Measurements from ENCODE around the gene CHRNA1.
"Not testable (repeated sequence)": the region's sequence is repeated elsewhere in the genome, so short reads cannot be mapped to it uniquely, and the experiment has no call there.

Gene CHRNA1

GRCh38 chr2:174717273-174717672 lies 47.0 kb downstream of the CHRNA1 start:
- H3K4me3 ChIP-seq (replicated peaks; ENCODE audit: low read depth, low read length): no peak overlapping the region
- no peaks in the 10 kb centered on the region; the same call in 1 of the 2 replicates for H3K27me3 ChIP-seq (replicated peaks; ENCODE audit: control insufficient read depth, insufficient read depth, low read length)
- TF ChIP-seq CTCF (IDR thresholded peaks at IDR 0.05; ENCODE audit: insufficient read depth, low read length, poor library complexity, severe bottlenecking): no peak
- no peaks in the 10 kb centered on the region for H3K36me3 ChIP-seq (ENCODE audit: control insufficient read depth, insufficient read depth, low read length)
- no peak for DNase-seq (ENCODE audit: extremely low read depth, insufficient read length)

DNA sequence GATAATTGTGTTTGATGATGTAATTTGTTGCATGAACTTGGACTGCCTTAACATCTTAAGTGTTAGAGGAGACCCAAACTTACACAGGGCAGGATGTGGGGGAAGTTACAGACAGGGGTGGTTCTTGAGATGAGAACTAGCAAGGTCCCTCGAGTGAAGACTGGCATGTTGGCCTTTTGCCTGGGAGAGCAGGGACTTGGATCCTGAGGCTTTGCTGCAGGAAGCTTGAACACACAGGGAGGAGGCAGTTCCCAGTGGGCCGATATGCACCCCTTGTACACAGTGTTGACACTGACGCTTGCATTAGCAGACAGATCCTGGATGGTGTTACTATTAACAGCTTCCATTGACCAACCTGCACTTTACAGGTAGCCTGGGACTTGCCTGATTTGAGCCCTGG lies 47.5 kb downstream of the CHRNA1 start:
- no peak overlapping the region for H3K4me3 ChIP-seq (replicated peaks; ENCODE audit: low read depth, low read length)
- no peaks in the 10 kb centered on the region; the same call in 1 of the 2 replicates for H3K27me3 ChIP-seq (replicated peaks; ENCODE audit: control insufficient read depth, insufficient read depth, low read length)
- no peaks in the 10 kb centered on the region for H3K36me3 ChIP-seq (ENCODE audit: control insufficient read depth, insufficient read depth, low read length)
- no peak for TF ChIP-seq CTCF (IDR thresholded peaks at IDR 0.05; ENCODE audit: insufficient read depth, low read length, poor library complexity, severe bottlenecking)
- DNase-seq (ENCODE audit: extremely low read depth, insufficient read length): no peak

DNA sequence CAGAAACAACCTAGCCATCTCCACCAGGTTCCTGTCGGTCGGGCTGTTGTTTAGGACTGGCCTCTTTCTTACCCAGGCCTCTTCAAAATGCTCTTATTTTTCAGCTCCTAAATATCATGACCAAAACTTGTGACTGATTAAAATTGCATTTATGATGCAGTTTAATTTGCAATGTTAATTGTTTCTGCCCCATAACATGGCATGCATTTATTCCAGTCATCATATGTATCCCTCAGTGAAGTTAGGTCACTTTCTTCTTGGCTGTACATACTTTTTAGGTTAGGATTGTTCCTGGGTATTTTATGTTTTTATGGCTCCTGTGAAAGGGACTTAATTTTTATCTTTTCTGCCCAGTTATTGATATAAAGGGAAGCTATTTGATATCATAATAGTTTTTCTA lies 50.6 kb downstream of the CHRNA1 start:
- no peak for DNase-seq (ENCODE audit: extremely low read depth, insufficient read length)
- Histone ChIP-seq H3K27me3 (replicated peaks; ENCODE audit: control insufficient read depth, insufficient read depth, low read length) (no peaks in the 10 kb centered on the region; the same call in 1 of the 2 replicates), H3K36me3 (ENCODE audit: control insufficient read depth, insufficient read depth, low read length) (no peaks in the 10 kb centered on the region), H3K4me3 (replicated peaks; ENCODE audit: low read depth, low read length) (no peak overlapping the region)
- no peak for TF ChIP-seq CTCF (IDR thresholded peaks at IDR 0.05; ENCODE audit: insufficient read depth, low read length, poor library complexity, severe bottlenecking)

DNA sequence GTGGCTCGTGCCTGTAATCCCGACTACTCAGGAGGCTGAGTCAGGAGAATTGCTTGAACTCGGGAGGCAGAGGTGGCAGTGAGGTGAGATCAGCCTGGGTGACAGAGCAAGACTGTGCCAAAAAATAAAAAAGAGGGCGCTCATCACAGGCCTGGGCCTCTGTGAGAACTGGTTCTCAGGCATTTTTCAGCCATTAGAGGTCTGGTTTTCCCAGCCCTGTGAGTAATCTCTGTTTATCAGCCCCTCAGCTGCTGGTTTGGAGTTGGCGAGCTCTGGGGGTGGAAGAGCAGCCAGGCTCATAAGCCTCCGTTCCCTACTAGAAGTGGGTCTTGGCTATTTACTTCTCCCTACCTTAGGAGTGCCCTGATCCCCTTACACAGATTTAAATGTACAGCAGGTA lies 53.1 kb downstream of the CHRNA1 start:
- Histone ChIP-seq H3K36me3 (ENCODE audit: control insufficient read depth, insufficient read depth, low read length) (no peaks in the 10 kb centered on the region), H3K27me3 (replicated peaks; ENCODE audit: control insufficient read depth, insufficient read depth, low read length) (no peaks in the 10 kb centered on the region; the same call in 1 of the 2 replicates), H3K4me3 (replicated peaks; ENCODE audit: low read depth, low read length) (no peak overlapping the region)
- no peak for TF ChIP-seq CTCF (IDR thresholded peaks at IDR 0.05; ENCODE audit: insufficient read depth, low read length, poor library complexity, severe bottlenecking)
- no peak for DNase-seq (ENCODE audit: extremely low read depth, insufficient read length)

DNA sequence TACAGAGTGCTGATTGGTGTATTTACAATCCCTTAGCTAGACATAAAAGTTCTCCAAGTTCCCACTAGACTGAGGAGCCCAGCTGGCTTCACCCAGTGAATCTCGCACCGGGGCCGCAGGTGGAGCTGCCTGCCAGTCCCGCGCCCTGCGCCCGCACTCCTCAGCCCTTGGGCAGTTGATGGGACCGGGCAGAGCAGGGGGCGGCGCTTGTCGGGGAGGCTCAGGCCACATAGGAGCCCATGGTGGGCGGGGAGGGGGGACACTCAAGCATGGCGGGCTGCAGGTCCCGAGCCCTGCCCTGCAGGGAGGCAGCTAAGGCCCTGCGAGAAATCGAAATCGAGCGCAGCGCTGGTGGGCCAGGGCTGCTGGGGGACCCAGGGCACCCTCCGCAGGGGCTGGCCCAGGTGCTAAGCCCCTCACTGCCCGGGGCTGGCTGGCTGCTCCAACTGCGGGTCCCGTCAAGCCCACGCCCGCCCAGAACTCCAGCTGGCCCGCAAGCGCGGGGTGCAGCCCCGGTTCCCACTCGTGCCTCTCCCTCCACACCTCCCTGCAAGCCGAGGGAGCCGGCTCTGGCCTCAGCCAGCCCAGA lies 54.8 kb downstream of the CHRNA1 start:
- H3K4me3 ChIP-seq (replicated peaks; ENCODE audit: low read depth, low read length); H3K27me3 ChIP-seq (replicated peaks; ENCODE audit: control insufficient read depth, insufficient read depth, low read length); H3K36me3 ChIP-seq (ENCODE audit: control insufficient read depth, insufficient read depth, low read length); DNase-seq (ENCODE audit: extremely low read depth, insufficient read length): not testable (repeated sequence)

- TF ChIP-seq CTCF (IDR thresholded peaks at IDR 0.05; ENCODE audit: insufficient read depth, low read length, poor library complexity, severe bottlenecking): no peak
- no peaks in the 10 kb centered on the region for H3K27me3 ChIP-seq (replicated peaks; ENCODE audit: control insufficient read depth, insufficient read depth, low read length)
Observed at GRCh38 chr2:174708713-174709112, 55.6 kb downstream of the CHRNA1 start.

More at GRCh38 chr2:174708713-174709112, 55.6 kb downstream of the CHRNA1 start:
- DNase-seq (ENCODE audit: extremely low read depth, insufficient read length): no peak
- no peaks in the 10 kb centered on the region for H3K36me3 ChIP-seq (ENCODE audit: control insufficient read depth, insufficient read depth, low read length)
- H3K4me3 ChIP-seq (replicated peaks; ENCODE audit: low read depth, low read length): no peak overlapping the region

Data from GM06990 (cell line).